ENCODE measurements around the gene ANTXR1. TPM values are rescaled to one million over a fixed set of nuclear protein-coding genes. Genes with fewer than 3 reads are reported as not detected.

The ANTXR1 gene
- polyA plus RNA-seq, 1 donor (not counting 4 experiments of a cell fraction or from before 2014, with no cell fraction given): 20.4 TPM

GRCh38 chr2:69156624-69157023 lies 143.6 kb downstream of the ANTXR1 start:
- H3K36me3 ChIP-seq (ENCODE audit: control insufficient read depth in 2 of 2, extremely low read depth in 1 of 2, insufficient read depth in 2 of 2, low read length in 2 of 2): peaks cover 0 to 4% of the 10 kb centered on the region in 2 experiments
- no peak overlapping the region for H2AFZ ChIP-seq (ENCODE audit: control insufficient read depth, low read length)
- H3K9me3 ChIP-seq (ENCODE audit: control insufficient read depth, low read depth, low read length): no peaks in the 10 kb centered on the region
- no peaks in the 10 kb centered on the region for H3K9me1 ChIP-seq (ENCODE audit: control insufficient read depth, extremely low read depth, insufficient read depth, low read length)
- no peaks in the 10 kb centered on the region for H3K27me3 ChIP-seq (ENCODE audit: control insufficient read depth, extremely low read depth, insufficient read depth, low read length)
- peaks cover 13% of the 10 kb centered on the region for H3K4me1 ChIP-seq (ENCODE audit: control insufficient read depth, extremely low read depth, insufficient read depth, low read length)
- DNase-seq (ENCODE audit: low read depth, low spot score) (no peak), FAIRE-seq (no peak)
- H3K4me2 ChIP-seq (ENCODE audit: control insufficient read depth, extremely low read depth, insufficient read depth, low read depth, low read length): no peak overlapping the region
- H3K27ac ChIP-seq (ENCODE audit: control insufficient read depth, insufficient read depth, low read length): no peak overlapping the region
- no peaks in the 10 kb centered on the region for H3K79me2 ChIP-seq (ENCODE audit: control insufficient read depth, insufficient read depth, low read length)
- no peak for TF ChIP-seq CTCF (optimal IDR thresholded peaks at IDR 0.05 in 1 of 3, IDR thresholded peaks at IDR 0.05 in 1 of 3, conservative IDR thresholded peaks at IDR 0.05 in 1 of 3; ENCODE audit: extremely low read depth in 1 of 3, insufficient read depth in 2 of 3, low read length in 3 of 3)
- H4K20me1 ChIP-seq (ENCODE audit: control insufficient read depth, extremely low read depth, insufficient read depth, low read length): no peaks in the 10 kb centered on the region
- H3K4me3 ChIP-seq (ENCODE audit: control insufficient read depth in 2 of 3, extremely low read depth in 1 of 3, insufficient read depth in 2 of 3, low read depth in 1 of 3, low read length in 3 of 3): no peak overlapping the region
- no peak overlapping the region for H3K9ac ChIP-seq (ENCODE audit: control insufficient read depth, extremely low read depth, insufficient read depth, low read length)
- dilution Hi-C loops (cut with MboI; ENCODE audit: extremely low pct_ligation_motif_present, low sequenced_read_pairs): no loop called here

GRCh38 chr2:69157441-69157840 lies 144.5 kb downstream of the ANTXR1 start:
- H3K9ac ChIP-seq (ENCODE audit: control insufficient read depth, extremely low read depth, insufficient read depth, low read length): no peak overlapping the region
- no peak overlapping the region for H3K4me2 ChIP-seq (ENCODE audit: control insufficient read depth, extremely low read depth, insufficient read depth, low read depth, low read length)
- H3K36me3 ChIP-seq (ENCODE audit: control insufficient read depth in 2 of 2, extremely low read depth in 1 of 2, insufficient read depth in 2 of 2, low read length in 2 of 2): peaks cover 0 to 4% of the 10 kb centered on the region in 2 experiments
- dilution Hi-C loops (cut with MboI; ENCODE audit: extremely low pct_ligation_motif_present, low sequenced_read_pairs): no loop called here
- no peak overlapping the region for H2AFZ ChIP-seq (ENCODE audit: control insufficient read depth, low read length)
- no peaks in the 10 kb centered on the region for H3K9me1 ChIP-seq (ENCODE audit: control insufficient read depth, extremely low read depth, insufficient read depth, low read length)
- H3K27ac ChIP-seq (ENCODE audit: control insufficient read depth, insufficient read depth, low read length): no peak overlapping the region
- DNase-seq (ENCODE audit: low read depth, low spot score) (no peak), FAIRE-seq (no peak)
- H3K27me3 ChIP-seq (ENCODE audit: control insufficient read depth, extremely low read depth, insufficient read depth, low read length): no peaks in the 10 kb centered on the region
- H3K9me3 ChIP-seq (ENCODE audit: control insufficient read depth, low read depth, low read length): no peaks in the 10 kb centered on the region
- peaks cover 14% of the 10 kb centered on the region for H3K4me1 ChIP-seq (ENCODE audit: control insufficient read depth, extremely low read depth, insufficient read depth, low read length)
- no peaks in the 10 kb centered on the region for H3K79me2 ChIP-seq (ENCODE audit: control insufficient read depth, insufficient read depth, low read length)
- no peak for TF ChIP-seq CTCF (optimal IDR thresholded peaks at IDR 0.05 in 1 of 3, IDR thresholded peaks at IDR 0.05 in 1 of 3, conservative IDR thresholded peaks at IDR 0.05 in 1 of 3; ENCODE audit: extremely low read depth in 1 of 3, insufficient read depth in 2 of 3, low read length in 3 of 3)
- no peak for TF ChIP-seq EZH2 (IDR thresholded peaks at IDR 0.05; ENCODE audit: low read length)
- no peak overlapping the region for H3K4me3 ChIP-seq (ENCODE audit: control insufficient read depth in 2 of 3, extremely low read depth in 1 of 3, insufficient read depth in 2 of 3, low read depth in 1 of 3, low read length in 3 of 3)
- no peaks in the 10 kb centered on the region for H4K20me1 ChIP-seq (ENCODE audit: control insufficient read depth, extremely low read depth, insufficient read depth, low read length)

All from keratinocyte (primary cell).